Fibroblast of skin of left quadriceps (primary cell): Measurements from ENCODE around the gene RAB28.
"Not testable (repeated sequence)": the region's sequence is repeated elsewhere in the genome, so short reads cannot be mapped to it uniquely, and the experiment has no call there.

ENCODE experiments used
- DNase-seq, 2 experiments: peaks; one replicate each; pipeline ENCODE4 v3.0.0-alpha.2; 2013; ENCODE audit warnings: low read depth in 2 of 2

RAB28 gene

DNA sequence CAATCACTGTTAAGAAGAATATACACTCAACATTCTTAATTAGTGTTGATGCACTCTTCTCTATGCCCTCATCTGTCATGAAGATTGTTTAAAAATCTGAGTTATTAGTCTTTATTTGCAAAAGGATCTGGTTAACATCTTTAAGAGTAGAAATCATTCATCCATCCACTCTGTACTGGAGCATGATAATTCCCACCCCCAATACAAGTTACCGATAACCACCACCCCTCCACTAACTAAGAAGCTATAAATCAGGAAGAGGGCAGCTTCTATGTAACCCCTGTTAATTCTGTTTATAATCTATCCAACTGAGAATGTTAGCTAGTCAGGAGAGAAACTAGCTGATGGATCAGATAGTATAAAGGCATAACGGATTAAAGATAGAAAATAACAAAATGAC is 34.5 kb downstream of the RAB28 start:
- DNase-seq, result no peak

DNA sequence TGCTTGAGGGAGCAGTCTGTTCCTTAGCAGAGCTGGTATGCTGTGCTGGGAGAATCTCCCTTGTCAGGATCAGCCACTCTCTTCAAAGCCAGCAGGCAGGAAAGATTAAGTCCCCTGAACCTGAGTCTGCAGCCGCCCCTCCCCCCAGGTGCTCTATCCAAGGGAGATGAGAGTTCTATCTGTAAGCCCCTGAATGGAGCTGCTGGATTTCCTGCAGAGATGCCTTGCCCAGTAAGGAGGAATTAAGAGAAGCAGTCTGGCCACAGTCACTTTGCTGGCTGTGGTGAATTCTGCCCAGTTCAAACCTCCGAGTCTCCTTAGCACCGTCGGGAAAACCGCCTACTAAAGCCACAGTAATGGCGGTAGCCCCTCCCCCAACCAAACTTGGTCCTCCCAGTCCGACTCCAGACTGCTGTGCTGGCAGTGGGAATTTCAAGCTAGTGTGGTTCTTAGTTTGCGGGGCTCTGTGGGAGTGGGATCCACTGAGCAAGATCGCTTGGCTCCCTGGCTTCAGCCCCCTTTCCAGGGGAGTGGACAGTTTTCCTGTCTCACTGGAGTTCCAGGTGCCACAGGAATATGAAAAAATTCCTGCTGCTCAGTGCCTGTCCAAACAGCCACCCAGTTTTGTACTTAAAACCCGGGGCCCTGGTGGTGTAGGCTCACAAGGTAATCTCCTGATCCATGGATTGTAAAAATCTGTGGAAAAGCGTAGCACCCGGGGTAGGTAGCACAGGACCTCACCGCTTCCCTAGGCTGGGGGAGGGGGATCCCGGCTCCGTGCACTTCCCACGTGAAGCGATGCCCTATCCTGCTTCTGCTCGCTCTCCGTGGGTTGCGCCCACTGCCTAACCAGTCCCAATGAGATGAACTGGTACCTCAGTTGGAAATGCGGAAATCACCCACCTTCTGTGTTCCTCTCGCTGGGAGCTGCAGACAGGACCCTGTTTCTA is 38.0 kb downstream of the RAB28 start:
- no peak for DNase-seq

DNA sequence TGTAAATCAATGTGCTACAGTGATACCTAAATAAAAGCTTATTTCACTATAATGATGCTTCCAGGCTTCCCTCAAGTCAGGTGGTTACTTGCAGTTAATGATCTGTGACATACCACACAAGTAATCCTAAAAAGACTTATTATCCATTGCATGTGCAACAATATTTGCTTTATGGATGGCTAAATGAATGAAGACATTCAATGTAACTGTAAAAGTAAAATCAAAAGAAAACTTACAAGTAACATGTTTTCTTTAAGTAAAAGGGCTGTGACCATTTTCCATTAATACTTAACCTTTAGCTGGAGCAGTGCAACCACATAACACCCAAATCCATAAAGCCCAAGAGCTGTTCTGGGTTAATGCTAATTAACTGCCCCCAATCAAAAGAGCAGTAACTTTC is 42.6 kb downstream of the RAB28 start:
- no peak for DNase-seq

DNA sequence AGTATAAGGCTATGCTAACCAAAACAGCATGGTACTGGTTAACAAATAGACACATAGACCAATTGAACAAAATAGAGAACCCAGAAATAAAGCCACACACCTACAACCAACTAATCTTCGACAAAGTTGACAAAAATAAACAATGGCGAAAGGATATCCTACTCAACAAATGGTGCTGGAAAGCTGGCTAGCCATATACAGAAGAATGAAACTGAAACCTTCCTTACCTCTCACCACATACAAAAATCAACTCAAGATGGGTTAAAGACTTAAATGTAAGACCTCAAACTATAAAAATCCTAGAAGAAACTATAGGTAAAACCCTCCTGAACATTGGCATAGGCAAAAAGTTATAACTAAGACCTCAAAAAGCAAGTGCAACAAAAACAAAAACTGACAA is 47.2 kb downstream of the RAB28 start:
- DNase-seq, result no peak

DNA sequence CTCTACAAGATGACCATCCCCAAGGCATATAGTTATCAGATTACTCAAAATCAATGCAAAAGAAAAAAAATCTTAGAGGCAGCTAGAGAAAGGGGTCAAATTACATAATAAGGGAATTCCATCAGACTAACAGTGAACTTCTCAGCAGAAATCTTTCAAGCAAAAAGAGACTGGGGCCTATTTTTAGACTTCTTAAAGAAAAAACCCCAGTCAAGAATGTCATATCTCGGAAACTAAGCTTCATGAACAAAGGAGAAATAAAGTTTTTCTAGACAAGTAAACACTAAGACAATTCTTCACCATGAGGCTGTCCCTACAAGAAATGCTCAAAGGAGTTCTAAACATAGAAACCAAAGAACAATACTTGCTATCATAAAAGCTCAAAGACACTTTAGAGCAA is 51.7 kb downstream of the RAB28 start:
- no peak for DNase-seq

DNA sequence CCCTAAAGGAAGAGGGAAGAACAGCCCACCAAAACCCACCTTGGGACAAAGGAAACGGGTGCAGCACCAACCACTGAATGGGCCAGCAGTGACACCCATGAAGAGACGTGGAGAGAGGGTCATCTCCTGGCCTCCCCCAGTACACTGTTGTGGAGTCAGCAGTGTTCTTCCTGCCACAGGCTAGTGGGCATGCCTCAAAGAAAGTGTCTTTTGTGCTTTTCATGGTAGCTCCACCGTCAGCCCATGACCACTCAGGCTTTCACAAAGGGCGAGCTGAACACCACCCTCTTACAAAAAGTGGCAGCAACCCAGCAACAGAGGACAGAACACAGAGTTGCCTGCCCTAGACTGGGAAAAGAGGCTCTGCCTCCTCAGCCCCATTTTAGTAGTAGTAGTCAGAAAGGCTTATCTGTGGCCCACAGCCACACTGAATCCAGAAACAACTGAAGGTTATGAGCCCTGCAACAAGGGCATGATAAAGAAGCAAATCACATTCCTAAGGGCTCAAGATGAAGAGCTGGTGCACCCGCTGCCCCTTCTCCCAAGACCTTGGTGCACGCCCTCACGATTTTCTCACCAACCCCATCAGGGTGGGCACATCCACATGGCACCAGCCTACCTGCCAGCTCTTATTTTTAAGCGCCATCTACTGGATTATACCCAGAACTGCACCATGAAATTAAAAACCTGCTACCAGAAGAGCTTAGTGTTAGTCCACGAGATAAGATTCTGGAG is 53.1 kb downstream of the RAB28 start:
- no peak for DNase-seq

DNA sequence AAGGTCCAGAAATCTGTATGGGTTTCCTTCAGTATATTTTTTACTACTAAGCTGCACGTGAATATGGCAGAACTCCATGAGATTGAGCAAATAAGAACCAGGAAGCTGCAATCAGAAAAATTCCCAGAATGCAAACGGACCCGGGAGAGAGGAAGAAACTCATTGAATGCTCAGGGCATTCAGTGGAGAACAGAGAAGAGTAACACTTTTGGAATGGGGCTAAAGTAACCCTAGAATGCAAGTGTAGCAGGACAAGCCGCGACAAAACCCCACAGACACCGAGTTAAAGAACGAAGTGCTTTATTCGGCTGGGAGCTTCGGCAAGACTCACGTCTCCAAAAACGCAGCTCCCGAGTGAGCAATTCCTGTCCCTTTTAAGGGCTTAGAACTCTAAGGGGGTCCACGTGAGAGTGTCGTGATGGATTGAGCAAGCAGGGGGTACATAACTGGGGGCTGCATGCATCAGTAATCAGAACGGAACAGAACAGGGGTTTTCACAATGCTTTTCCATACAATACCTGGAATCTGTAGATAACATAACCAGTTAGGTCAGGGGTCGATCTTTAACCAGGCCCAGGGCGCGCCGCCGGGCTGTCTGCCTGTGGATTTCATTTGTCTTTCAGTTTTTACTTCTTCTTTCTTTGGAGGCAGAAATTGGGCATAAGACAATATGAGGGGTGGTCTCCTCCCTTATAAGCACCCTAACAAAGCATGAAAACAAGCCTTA is 56.4 kb downstream of the RAB28 start:
- no peak for DNase-seq

DNA sequence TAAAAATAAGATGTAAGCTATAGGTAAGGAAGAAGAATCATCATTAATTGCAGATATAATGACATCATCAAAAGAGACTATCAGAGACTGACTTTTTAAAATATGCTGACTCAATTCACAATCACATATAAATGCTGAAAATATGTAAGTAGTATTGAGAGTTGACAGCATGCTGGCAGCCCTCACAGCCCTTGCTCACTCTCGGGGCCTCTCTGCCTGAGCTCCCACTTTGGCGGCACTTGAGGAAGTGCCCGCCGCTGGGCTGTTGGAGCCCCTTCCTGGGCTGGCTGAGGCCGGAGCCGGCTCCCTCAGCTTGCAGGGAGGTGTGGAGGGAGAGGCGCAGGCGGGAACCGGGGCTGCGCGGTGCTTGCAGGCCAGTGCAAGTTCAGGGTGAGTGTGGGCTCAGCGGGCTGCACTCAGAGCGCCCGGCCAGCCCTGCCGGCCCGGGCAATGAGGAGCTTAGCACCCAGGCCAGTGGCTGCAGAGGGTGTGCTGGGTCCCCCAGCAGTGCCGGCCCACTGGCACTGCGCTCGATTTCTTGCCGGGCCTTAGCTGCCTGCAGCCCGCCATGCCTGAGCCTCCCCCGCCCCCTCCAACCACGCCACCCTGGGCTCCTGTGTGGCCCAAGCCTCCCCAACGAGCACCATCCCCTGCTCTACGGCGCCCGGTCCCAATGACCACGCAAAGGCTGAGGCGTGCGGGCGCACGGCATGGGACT is 68.9 kb downstream of the RAB28 start:
- no peak for DNase-seq

DNA sequence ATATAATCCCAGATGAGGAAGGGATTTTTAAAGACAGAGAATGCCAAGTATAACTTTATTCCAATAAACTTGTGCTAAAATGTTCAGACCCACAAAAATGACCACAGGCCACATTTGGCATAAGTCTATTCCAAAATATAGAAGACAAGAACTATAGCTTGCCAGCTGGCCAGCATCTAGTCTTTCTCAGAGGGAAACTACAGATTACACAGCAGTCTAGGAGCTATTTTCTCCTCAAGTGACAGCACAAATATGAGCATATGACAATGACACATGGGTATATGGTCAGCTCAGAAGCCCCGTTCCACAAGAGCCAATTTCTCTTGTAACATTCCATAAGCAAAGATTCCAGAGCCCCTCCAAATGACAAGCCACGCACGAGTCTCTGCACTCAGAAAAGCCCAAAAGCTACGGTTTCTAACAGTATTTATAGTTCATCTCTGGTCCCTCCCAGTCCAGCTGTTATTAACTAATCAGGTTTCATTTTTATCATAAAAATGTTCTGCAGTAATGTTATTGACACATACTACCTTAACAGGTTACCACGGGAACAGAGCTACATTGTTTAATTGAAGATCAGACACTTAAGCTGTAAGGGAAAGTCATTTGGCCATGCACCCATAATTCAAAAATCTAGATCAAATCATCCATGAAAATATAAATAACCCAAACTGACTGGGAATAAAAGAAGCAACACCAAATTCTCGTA is 70.3 kb downstream of the RAB28 start:
- no peak for DNase-seq

DNA sequence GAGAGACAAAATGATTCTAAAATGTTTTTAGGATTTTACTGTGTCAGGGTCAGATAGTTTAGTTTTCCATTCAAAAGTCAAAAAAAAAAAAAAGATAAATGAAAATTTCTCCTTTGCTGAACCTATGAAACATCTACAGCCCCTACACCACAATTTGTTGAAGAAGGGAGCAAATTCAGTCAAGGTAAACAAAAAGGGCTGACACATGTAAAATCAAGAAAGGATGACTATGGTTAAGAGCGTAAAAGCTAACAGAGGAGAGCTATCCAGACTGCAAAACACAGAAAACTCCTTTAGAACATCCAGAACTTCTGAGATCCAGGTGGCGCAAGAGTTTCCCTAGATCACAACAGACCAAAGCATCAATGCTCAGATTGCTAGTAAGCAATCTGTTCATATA is 72.2 kb downstream of the RAB28 start:
- no peak for DNase-seq

DNA sequence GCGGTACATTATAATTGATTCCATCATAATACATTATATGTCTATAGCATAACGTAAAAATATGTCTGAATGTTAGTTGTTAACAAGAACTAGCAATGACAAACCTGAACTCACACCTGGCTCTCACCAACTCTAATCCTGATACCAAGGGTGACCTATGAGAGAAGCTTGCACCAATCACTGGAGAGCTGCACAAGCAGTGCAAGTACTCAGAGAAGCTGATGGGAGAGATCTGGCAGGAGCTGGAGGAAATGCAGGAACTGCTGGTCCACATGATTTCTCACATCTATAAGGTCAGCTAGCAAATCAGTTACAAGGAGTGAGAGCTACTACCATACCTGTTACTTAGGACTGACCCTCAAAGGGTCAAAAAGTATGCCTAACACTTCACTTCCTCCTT is 74.8 kb downstream of the RAB28 start:
- no peak for DNase-seq

DNA sequence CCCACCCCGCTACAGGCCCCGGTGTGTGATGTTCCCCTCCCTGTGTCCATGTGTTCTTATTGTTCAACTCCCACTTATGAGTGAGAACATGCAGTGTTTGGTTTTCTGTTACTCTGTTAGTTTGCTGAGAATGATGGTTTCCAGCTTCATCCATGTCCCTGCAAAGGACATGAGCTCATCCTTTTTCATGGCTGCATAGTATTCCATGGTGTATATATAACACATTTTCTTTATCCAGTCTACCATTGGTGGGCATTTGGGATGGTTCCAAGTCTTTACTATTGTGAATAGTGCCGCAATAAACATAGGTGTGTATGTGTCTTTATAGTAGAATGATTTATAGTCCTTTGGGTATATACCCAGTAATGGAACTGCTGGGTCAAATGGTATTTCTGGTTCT is 78.0 kb downstream of the RAB28 start:
- not testable (repeated sequence) for DNase-seq

DNA sequence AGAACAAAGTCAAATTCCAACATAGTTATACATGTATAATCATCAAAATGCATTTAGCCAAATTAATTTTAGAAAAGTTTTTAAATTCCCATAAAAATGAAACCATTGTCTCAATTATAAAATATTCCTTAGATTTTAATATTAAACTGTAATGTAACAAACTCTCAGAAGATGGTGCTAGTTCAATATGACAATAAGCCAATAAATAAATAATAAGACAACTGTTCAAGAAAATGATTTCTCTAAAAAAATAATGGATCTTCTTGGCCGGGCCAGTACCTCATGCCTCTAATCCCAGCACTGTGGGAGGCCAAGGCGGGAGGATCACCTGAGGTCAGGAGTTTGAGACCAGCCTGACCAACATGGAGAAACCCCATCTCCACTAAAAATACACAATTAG is 80.3 kb downstream of the RAB28 start:
- no peak for DNase-seq

DNA sequence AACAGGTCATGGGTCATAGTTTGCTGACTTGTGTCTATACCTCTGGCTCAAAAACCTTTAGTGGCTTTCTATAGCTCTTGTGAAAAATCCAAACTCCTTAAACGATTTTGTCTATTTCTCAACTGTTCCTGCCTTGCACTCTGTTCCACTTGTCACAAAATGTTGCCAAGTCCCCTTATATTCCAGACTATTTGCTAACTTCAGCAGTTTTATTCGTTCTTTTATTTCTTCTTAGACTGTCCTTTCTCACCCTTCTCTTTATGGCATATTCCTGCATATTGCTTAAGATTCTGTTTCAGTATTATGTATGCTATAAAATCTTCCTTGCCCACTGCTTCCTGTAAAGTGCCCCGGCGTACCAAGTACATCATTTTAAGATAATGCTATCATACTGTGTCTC is 80.8 kb downstream of the RAB28 start:
- no peak for DNase-seq

DNA sequence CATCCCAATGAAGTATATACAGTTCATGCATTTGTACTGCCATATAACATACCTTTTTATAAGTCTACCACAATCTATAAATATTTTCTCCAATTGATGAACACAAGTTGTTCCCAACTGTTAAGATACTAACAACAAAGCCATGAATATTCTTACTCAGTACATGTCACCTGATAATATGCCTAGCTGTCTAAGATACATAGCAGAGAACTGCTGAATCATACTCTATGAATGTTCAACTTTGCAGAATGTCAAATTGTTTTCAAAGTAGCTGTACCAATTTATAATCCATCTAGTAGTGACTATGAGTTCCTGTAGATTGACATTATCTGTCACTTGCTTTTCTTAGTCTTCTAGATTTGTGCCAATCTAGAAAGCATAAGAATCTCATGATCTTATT is 84.9 kb downstream of the RAB28 start:
- no peak for DNase-seq

DNA sequence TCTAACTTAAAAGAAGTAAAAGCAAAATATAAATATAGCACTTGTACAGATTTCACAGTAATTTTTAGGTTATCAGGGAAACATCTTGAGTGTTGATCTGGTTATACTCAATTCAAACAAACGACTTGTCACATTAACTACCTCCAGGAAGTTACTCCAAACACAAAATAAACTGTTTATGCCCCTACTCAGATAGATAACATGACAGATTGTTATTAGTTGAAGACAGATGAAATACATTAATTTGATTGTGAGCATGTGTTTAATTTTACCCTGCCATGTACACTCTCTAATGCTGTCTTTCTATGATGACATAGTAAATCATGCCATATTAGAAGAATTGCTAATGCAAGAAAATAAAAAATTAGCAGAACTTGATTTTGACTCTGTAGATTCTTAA is 88.0 kb downstream of the RAB28 start:
- no peak for DNase-seq

DNA sequence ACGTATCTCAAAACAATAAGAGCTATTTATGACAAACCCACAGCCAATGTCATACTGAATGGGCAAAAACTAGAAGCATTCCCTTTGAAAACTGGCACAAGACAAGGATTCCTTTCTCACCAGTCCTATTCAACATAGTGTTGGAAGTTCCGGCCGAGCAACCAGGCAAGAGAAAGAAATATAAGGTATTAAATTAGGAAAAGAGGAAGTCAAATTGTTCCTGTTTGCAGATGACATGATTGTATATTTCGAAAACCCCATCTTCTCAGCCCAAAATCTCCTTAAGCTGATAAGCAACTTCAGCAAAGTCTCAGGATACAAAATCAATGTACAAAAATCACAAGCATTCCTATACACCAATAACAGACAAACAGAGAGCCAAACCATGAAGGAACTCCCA is 94.2 kb downstream of the RAB28 start:
- not testable (repeated sequence) for DNase-seq

DNA sequence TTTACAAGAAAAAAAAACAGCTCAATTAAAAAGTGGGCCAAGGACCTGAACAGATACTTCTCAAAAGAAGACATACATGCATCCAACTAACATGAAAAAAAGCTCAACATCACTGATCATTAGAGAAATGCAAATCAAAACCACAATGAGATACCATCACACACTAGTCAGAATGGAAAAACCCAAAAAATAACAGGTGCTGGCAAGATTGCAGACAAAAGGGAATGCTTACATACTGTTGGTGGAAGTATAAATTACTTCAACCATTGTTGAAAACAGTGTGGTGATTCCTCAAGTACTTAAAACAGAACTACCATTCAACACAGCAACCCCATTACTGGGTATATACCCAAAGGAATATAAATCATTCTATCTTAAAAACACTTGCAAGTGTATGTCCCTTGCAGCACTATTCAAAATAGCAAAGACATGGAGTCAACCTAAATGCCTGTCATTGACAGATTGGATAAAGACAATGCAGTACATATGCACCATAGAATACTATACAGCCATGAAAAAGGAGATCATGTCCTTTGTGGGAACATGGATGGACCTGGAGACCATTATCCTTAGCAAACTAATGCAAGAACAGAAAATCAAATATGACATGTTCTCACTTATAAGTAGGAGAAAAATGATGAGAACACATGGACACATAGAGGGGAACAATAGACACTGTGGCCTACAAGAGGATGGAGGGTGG is 97.6 kb downstream of the RAB28 start:
- DNase-seq, result no peak

DNA sequence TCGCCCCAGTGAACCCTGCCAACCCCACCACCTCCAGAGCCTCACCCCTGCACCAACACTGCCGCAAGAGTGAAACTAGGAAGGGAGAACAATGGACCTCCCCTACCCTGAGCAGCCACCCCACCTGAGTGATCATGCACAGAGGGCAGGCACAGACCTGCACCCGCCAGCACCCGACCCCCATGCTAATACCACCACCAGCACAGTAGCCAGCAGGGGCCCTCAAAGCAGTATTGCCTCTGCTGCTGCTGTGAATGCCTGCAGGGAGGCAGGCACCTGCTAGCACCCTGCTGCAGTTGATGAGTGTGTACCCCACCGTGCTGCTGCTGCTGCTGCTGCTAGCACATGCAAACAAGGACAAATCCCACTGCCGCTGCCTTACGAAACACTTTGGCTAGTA is 100.1 kb downstream of the RAB28 start:
- no peak for DNase-seq

DNA sequence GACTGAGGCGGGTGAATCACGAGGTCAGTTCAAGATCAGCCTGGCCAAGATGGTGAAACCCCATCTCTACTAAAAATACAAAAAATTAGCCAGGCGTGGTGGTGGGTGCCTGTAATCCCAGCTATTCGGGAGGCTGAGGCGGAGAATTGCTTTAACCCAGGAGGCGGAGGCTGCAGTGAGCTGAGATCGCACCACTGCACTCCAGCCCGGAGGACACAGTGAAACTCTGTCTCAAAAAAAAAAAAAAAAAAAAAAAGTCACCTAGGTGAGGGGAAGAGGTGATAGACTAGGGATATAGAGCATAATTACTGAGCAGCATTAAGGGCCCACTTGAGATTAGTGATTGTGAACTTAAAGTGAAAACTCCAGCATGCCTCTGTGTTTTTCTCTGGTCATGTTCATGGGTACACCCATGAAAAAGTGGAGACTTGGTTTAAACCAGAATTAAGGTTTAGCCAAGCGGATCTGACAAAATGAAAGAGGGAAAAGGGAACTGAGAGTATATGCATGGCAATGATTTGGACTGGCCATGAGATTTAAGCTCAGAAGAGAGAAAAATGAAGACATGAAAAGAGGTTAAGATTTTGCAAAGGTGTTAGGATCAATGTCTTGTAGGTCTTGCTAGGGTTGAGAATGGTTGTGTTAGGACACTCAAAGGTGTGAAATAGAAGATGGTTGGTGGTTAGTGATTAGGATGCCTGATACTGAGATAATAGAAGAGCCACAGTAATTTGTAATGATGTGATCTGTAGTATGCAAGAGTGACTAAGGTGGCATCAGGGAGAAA is 105.0 kb downstream of the RAB28 start:
- no peak for DNase-seq
